SK-N-DZ (cell line): Measurements from ENCODE around the gene OPCML.

ENCODE experiments used
- DNase-seq: peaks from one replicate; pipeline ENCODE4 v3.0.0-alpha.2; 2015; ENCODE audit warnings: low spot score

OPCML gene

GRCh38 chr11:133234883-133235282 is 297.4 kb downstream of the OPCML start:
- DNase-seq = peak; percentile 20

- no peak for DNase-seq
These were observed 299.6 kb downstream of the OPCML start for GRCh38 chr11:133232665-133233064.

GRCh38 chr11:133230431-133230830 is 301.9 kb downstream of the OPCML start:
- no peak for DNase-seq

- no peak for DNase-seq
These were observed 303.6 kb downstream of the OPCML start for GRCh38 chr11:133228471-133229329.

- no peak for DNase-seq
These were observed 304.6 kb downstream of the OPCML start for GRCh38 chr11:133227632-133228111.

GRCh38 chr11:133224271-133224670 is 308.0 kb downstream of the OPCML start:
- no peak for DNase-seq

GRCh38 chr11:133222425-133223330 is 309.6 kb downstream of the OPCML start:
- no peak for DNase-seq

GRCh38 chr11:133219543-133219942 is 312.8 kb downstream of the OPCML start:
- DNase-seq = no peak

- DNase-seq = no peak
These were observed 315.5 kb downstream of the OPCML start for GRCh38 chr11:133216813-133217212.

- no peak for DNase-seq
These were observed 316.6 kb downstream of the OPCML start for GRCh38 chr11:133215596-133216230.

GRCh38 chr11:133214646-133215045 is 317.7 kb downstream of the OPCML start:
- no peak for DNase-seq

- DNase-seq = no peak
These were observed 320.1 kb downstream of the OPCML start for GRCh38 chr11:133212201-133212600.

- no peak for DNase-seq
These were observed 324.3 kb downstream of the OPCML start for GRCh38 chr11:133207995-133208394.

GRCh38 chr11:133206313-133207005 is 325.8 kb downstream of the OPCML start:
- no peak for DNase-seq

GRCh38 chr11:133204158-133204557 is 328.1 kb downstream of the OPCML start:
- no peak for DNase-seq

- DNase-seq = no peak
These were observed 329.5 kb downstream of the OPCML start for GRCh38 chr11:133202816-133203215.

GRCh38 chr11:133198438-133198837 is 333.9 kb downstream of the OPCML start:
- DNase-seq = no peak

- no peak for DNase-seq
These were observed 334.9 kb downstream of the OPCML start for GRCh38 chr11:133197425-133197824.

GRCh38 chr11:133191931-133192330 is 340.4 kb downstream of the OPCML start:
- no peak for DNase-seq

- no peak for DNase-seq
These were observed 350.6 kb downstream of the OPCML start for GRCh38 chr11:133181667-133182066.

- no peak for DNase-seq
These were observed 351.2 kb downstream of the OPCML start for GRCh38 chr11:133181066-133181465.
